IMR-90 (cell line): ENCODE results near the gene GFOD2. TPM values are rescaled to one million over a fixed set of nuclear protein-coding genes. Genes with fewer than 3 reads are reported as not detected.

Experiments
- ATAC-seq: fragments of 200-7000 bp; cut with Tn5 transposase; 2 replicates; pipeline ENCODE4 v1.9.1; 2020; ENCODE audit warnings: low read depth, mild to moderate bottlenecking, moderate library complexity
- BruUV-seq: library from RNA; stranded (reverse); fragments of 400-500 nt; replicated peaks from 2 replicates; lab custom pipeline; 2021; lab: Mats Ljungman, UMichigan
- CTCF ChIA-PET: fragments of 300-600 bp; formaldehyde crosslinking; extraction: SDS; loops from one replicate; lab custom pipeline; 2021; ENCODE audit warnings: antibody characterized with exemption; lab: Yijun Ruan, JAX
- POLR2A ChIA-PET: fragments of 300-600 bp; sonication (Branson Sonifier 250); formaldehyde crosslinking; loops from one replicate; lab custom pipeline; 2022; ENCODE audit warnings: antibody characterized with exemption; ENCODE audit not compliant: unreplicated experiment; lab: Charles Lee
- DNase-seq: peaks from one replicate; pipeline ENCODE4 v3.0.0; 2013
- H2AFZ ChIP-seq: replicated peaks from 2 replicates; pipeline ENCODE3; 2013; ENCODE audit warnings: low read length, mild to moderate bottlenecking; ENCODE audit not compliant: poor library complexity
- H2AK5ac ChIP-seq: 2 replicates; pipeline ENCODE4 v1.6.1; 2013; ENCODE audit warnings: low read depth, low read length, inconsistent platforms
- H2AK9ac ChIP-seq: replicated peaks from 2 replicates; pipeline ENCODE3; 2013; ENCODE audit warnings: mild to moderate bottlenecking, low read depth, low read length, moderate library complexity; ENCODE audit not compliant: poor library complexity
- H2BK120ac ChIP-seq: 2 replicates; pipeline ENCODE4 v1.6.1; 2013; ENCODE audit warnings: low read depth, low read length, inconsistent platforms
- H2BK15ac ChIP-seq: 3 replicates; pipeline ENCODE4 v1.6.1; 2013; ENCODE audit warnings: low read depth, low read length, inconsistent platforms
- H2BK20ac ChIP-seq: 2 replicates; pipeline ENCODE4 v1.6.1; 2013; ENCODE audit warnings: low read depth, mild to moderate bottlenecking, inconsistent platforms, low read length, moderate library complexity
- H2BK5ac ChIP-seq: 2 replicates; pipeline ENCODE4 v1.6.1; 2013; ENCODE audit warnings: mild to moderate bottlenecking, low read depth, low read length, inconsistent platforms; ENCODE audit not compliant: poor library complexity, severe bottlenecking
- H3K14ac ChIP-seq: replicated peaks from 2 replicates; pipeline ENCODE4 v1.6.1; 2013; ENCODE audit warnings: low read depth, low read length, inconsistent platforms
- H3K18ac ChIP-seq: 2 replicates; pipeline ENCODE4 v1.6.1; 2013; ENCODE audit warnings: low read depth, low read length, control low read depth
- H3K23ac ChIP-seq: 2 replicates; pipeline ENCODE4 v1.6.1; 2013; ENCODE audit warnings: low read depth, low read length, inconsistent platforms
- H3K27ac ChIP-seq: 2 replicates; pipeline ENCODE4 v1.5.1; 2013; ENCODE audit warnings: mild to moderate bottlenecking, control low read depth, low read length; ENCODE audit not compliant: insufficient read depth
- H3K27me3 ChIP-seq: 2 replicates; pipeline ENCODE4 v1.6.1; 2013; ENCODE audit warnings: low read length; ENCODE audit not compliant: control insufficient read depth, insufficient read depth
- H3K36me3 ChIP-seq: 2 replicates; pipeline ENCODE4 v1.6.1; 2013; ENCODE audit warnings: low read length, mixed read lengths; ENCODE audit not compliant: control insufficient read depth, insufficient read depth
- H3K4ac ChIP-seq: 2 replicates; pipeline ENCODE4 v1.6.1; 2013; ENCODE audit warnings: low read depth, low read length, inconsistent platforms
- H3K4me1 ChIP-seq: 2 replicates; pipeline ENCODE4 v1.6.1; 2013; ENCODE audit warnings: low read length, mixed read lengths; ENCODE audit not compliant: control insufficient read depth, insufficient read depth
- H3K4me2 ChIP-seq: 2 replicates; pipeline ENCODE4 v1.6.1; 2013; ENCODE audit warnings: low read depth, mild to moderate bottlenecking, control low read depth, low read length, moderate library complexity
- H3K4me3 ChIP-seq: 2 replicates; pipeline ENCODE4 v1.5.1; 2013; ENCODE audit warnings: low read depth, mild to moderate bottlenecking, control low read depth, low read length, moderate library complexity; ENCODE audit not compliant: insufficient read depth
- H3K56ac ChIP-seq: 2 replicates; pipeline ENCODE4 v1.6.1; 2013; ENCODE audit warnings: low read length, inconsistent platforms; ENCODE audit not compliant: insufficient read depth; ENCODE audit errors: extremely low read depth
- H3K79me1 ChIP-seq, 2 experiments: 2 replicates each; pipeline ENCODE4 v1.6.1; 2013; ENCODE audit warnings: low read length in 2 of 2, inconsistent platforms in 1 of 2, low read depth in 1 of 2
- H3K9ac ChIP-seq: 2 replicates; pipeline ENCODE4 v1.6.1; 2013; ENCODE audit warnings: low read depth, low read length, control low read depth
- H3K9me1 ChIP-seq: 2 replicates; pipeline ENCODE4 v1.6.1; 2013; ENCODE audit warnings: low read length, inconsistent platforms; ENCODE audit not compliant: insufficient read depth
- H3K9me3 ChIP-seq: 2 replicates; pipeline ENCODE4 v1.6.1; 2013; ENCODE audit warnings: low read length; ENCODE audit not compliant: control insufficient read depth, insufficient read depth
- H4K20me1 ChIP-seq: 2 replicates; pipeline ENCODE4 v1.6.1; 2013; ENCODE audit warnings: low read length, inconsistent platforms; ENCODE audit not compliant: insufficient read depth
- H4K5ac ChIP-seq: 2 replicates; pipeline ENCODE4 v1.6.1; 2013; ENCODE audit warnings: mild to moderate bottlenecking, low read depth, low read length, control low read depth
- H4K8ac ChIP-seq, 2 experiments: 2 replicates each; pipeline ENCODE4 v1.6.1; 2013; ENCODE audit warnings: low read depth in 2 of 2, low read length in 2 of 2, control low read depth in 1 of 2, inconsistent platforms in 1 of 2
- H4K91ac ChIP-seq: 2 replicates; pipeline ENCODE4 v1.6.1; 2013; ENCODE audit warnings: low read depth, low read length, inconsistent platforms; ENCODE audit not compliant: insufficient read depth
- BHLHE40 ChIP-seq: fragments of 150-350 bp; IDR thresholded peaks from 2 replicates; pipeline ENCODE4 v1.6.1; 2016; ENCODE audit warnings: mild to moderate bottlenecking, low read depth, low read length
- CEBPB ChIP-seq: IDR thresholded peaks from 2 replicates; pipeline ENCODE4 v1.6.1; 2012; ENCODE audit warnings: low read depth, low read length, improper control_type of control experiment
- CHD1 ChIP-seq: IDR thresholded peaks from 2 replicates; pipeline ENCODE4 v1.6.1; 2012; ENCODE audit warnings: low read depth, low read length, improper control_type of control experiment
- CTCF ChIP-seq: conservative IDR thresholded peaks from 2 replicates; pipeline ENCODE4 v1.5.1; 2012; ENCODE audit warnings: mild to moderate bottlenecking, low read depth, low read length, improper control_type of control experiment
- MAZ ChIP-seq: IDR thresholded peaks from 2 replicates; pipeline ENCODE4 v1.6.1; 2012; ENCODE audit warnings: low read depth, mild to moderate bottlenecking, low read length, improper control_type of control experiment, moderate library complexity, borderline replicate concordance
- MXI1 ChIP-seq: IDR thresholded peaks from 2 replicates; pipeline ENCODE4 v1.6.1; 2012; ENCODE audit warnings: low read depth, mild to moderate bottlenecking, low read length, moderate library complexity, borderline replicate concordance
- POLR2A ChIP-seq: IDR thresholded peaks from 2 replicates; pipeline ENCODE4 v1.6.1; 2012; ENCODE audit warnings: mild to moderate bottlenecking, low read depth, low read length
- RAD21 ChIP-seq: IDR thresholded peaks from 2 replicates; pipeline ENCODE4 v1.6.1; 2012; ENCODE audit warnings: low read length, improper control_type of control experiment
- RCOR1 ChIP-seq: IDR thresholded peaks from 2 replicates; pipeline ENCODE4 v1.6.1; 2012; ENCODE audit warnings: mild to moderate bottlenecking, low read length, improper control_type of control experiment; ENCODE audit not compliant: insufficient replicate concordance
- USF2 ChIP-seq: fragments of 150-350 bp; IDR thresholded peaks from 2 replicates; pipeline ENCODE4 v1.6.1; 2017; ENCODE audit warnings: mild to moderate bottlenecking, antibody characterized with exemption, low read length, low read depth
- WGBS, 2 experiments: methylation state at CpG; one replicate each; pipeline versions ENCODE4 v1.1.5 to v1.1.7; 2013; ENCODE audit warnings: missing lambda C conversion rate in 2 of 2; ENCODE audit not compliant: insufficient read length in 1 of 2; ENCODE audit errors: extremely low coverage in 2 of 2; 5-methylcytosine and 5-hydroxymethylcytosine counted together
- dilution Hi-C: fragments of 300-500 bp; cut with HindIII; formaldehyde crosslinking; loops from one replicate; pipeline ENCODE4 v1.14.3; 2018; ENCODE audit warnings: low sequenced_read_pairs; ENCODE audit not compliant: unreplicated experiment
- in situ Hi-C: fragments of 300-500 bp; cut with MboI; formaldehyde crosslinking; loops from 3 replicates; pipeline ENCODE4 v1.14.3; 2019; ENCODE audit warnings: low sequenced_read_pairs, inconsistent platforms, mixed read lengths
- intact Hi-C: fragments of 100-400 bp; cut with micrococcal nuclease; formaldehyde crosslinking; loops from 2 replicates; pipeline ENCODE4 v1.10.0; 2022
- polyA plus RNA-seq, 3 experiments: library from polyadenylated mRNA; depleted of rRNA; stranded (reverse); fragments of >200 nt; gene quantifications; 2 replicates each; pipeline ENCODE4 v1.2.3, GENCODE V29; 2012; ENCODE audit warnings: low replicate concordance in 1 of 3
- total RNA-seq: library from RNA; depleted of rRNA; stranded (reverse); fragments of >200 nt; gene quantifications from 2 replicates; pipeline ENCODE4 v1.2.3, GENCODE V29; 2012

The GFOD2 gene
- total and polyA plus RNA-seq, 2 of the 4 experiments (the other 2 are of a cell fraction) = 12.3 to 18.1 TPM

GRCh38 chr16:67748834-67749233 lies 29.7 kb upstream of the GFOD2 start:
- H2BK5ac ChIP-seq = no peak overlapping the region
- no peaks in the 10 kb centered on the region for H3K27me3 ChIP-seq
- in situ Hi-C loops = no loop called here
- H3K4ac ChIP-seq = no peak overlapping the region; the same call in 1 of the 2 replicates
- H2BK15ac ChIP-seq = no peak overlapping the region
- no peak overlapping the region for H3K9ac ChIP-seq
- H4K8ac ChIP-seq = no peak overlapping the region
- H3K4me3 ChIP-seq = no peak overlapping the region
- DNase-seq = no peak
- intact Hi-C loops = no loop called here
- no peak overlapping the region for H3K4me2 ChIP-seq
- BruUV-seq = no TSS peak
- H3K9me1 ChIP-seq = peaks cover 15% of the 10 kb centered on the region
- H3K14ac ChIP-seq = no peak overlapping the region
- H4K5ac ChIP-seq = no peak overlapping the region
- H3K79me1 ChIP-seq = peaks cover 5 to 17% of the 10 kb centered on the region in 2 experiments
- TF ChIP-seq MXI1 (no peak), CEBPB (no peak), USF2 (no peak), POLR2A (no peak), BHLHE40 (no peak), RAD21 (no peak), MAZ (no peak), CTCF (no peak), RCOR1 (no peak), CHD1 (no peak)
- H2AK5ac ChIP-seq = no peak overlapping the region
- no peak for ATAC-seq
- no peak overlapping the region for H2BK120ac ChIP-seq
- dilution Hi-C loops = no loop called here
- CTCF ChIA-PET = no interaction called here
- H4K20me1 ChIP-seq = 0 out of 2 replicates have a peak, but pooled peaks cover 12% of the 10 kb centered on the region
- no peak overlapping the region for H4K91ac ChIP-seq
- no peak overlapping the region for H2BK20ac ChIP-seq
- no peak overlapping the region for H3K23ac ChIP-seq
- no peak overlapping the region for H3K18ac ChIP-seq
- no peak overlapping the region for H3K56ac ChIP-seq
- no peaks in the 10 kb centered on the region for H3K4me1 ChIP-seq
- peak overlapping the region; percentile 21 for H2AFZ ChIP-seq
- no peak overlapping the region for H3K27ac ChIP-seq
- peak overlapping the region; percentile 50 for H2AK9ac ChIP-seq
- POLR2A ChIA-PET = no interaction called here
- 80% methylated on average over 2 of the region's 3 CpGs; no CpG with 5 or more reads in 1 of the 2 experiments for WGBS, 2 experiments
- no peaks in the 10 kb centered on the region for H3K9me3 ChIP-seq
- H3K36me3 ChIP-seq = peaks cover 3% of the 10 kb centered on the region; the same call in 1 of the 2 replicates
